ENCODE data around the gene SYMPK.
A peak's percentile ranks its signal among the peaks of the same experiment; 100 is the strongest.

The SYMPK gene

GRCh38 chr19:45779231-45780145 lies 83.5 kb downstream of the SYMPK start:
- Histone ChIP-seq H3K27ac (no peak overlapping the region; the same call in 1 of the 2 replicates), H3K4me3 (ENCODE audit: low read depth, low read length) (no peak overlapping the region)
- peak; percentile 72 for DNase-seq

GRCh38 chr19:45778010-45778661 lies 84.8 kb downstream of the SYMPK start:
- Histone ChIP-seq H3K9me3 (ENCODE audit: severe bottlenecking) (no peaks in the 10 kb centered on the region), H3K4me3 (ENCODE audit: low read depth, low read length) (no peak overlapping the region), H3K36me3 (peaks cover 11% of the 10 kb centered on the region; the same call in 1 of the 2 replicates), H3K27me3 (ENCODE audit: insufficient read depth, low read depth, severe bottlenecking) (no peaks in the 10 kb centered on the region), H3K27ac (no peak overlapping the region)
- TF ChIP-seq CTCF (IDR thresholded peaks at IDR 0.05; ENCODE audit: low read depth, low read length), result no peak
- no peak for DNase-seq

More at GRCh38 chr19:45779231-45780145, 83.5 kb downstream of the SYMPK start:
- peaks cover 11% of the 10 kb centered on the region; the same call in 1 of the 2 replicates for H3K36me3 ChIP-seq
- H3K9me3 ChIP-seq (ENCODE audit: severe bottlenecking), result no peaks in the 10 kb centered on the region
- TF ChIP-seq CTCF (IDR thresholded peaks at IDR 0.05; ENCODE audit: low read depth, low read length), result 0 out of 2 replicates have a peak, but pooled peaks have one; percentile 8
- no peaks in the 10 kb centered on the region for H3K27me3 ChIP-seq (ENCODE audit: insufficient read depth, low read depth, severe bottlenecking)

- Histone ChIP-seq H3K27me3 (ENCODE audit: insufficient read depth, low read depth, severe bottlenecking) (no peaks in the 10 kb centered on the region), H3K9me3 (ENCODE audit: severe bottlenecking) (no peaks in the 10 kb centered on the region), H3K36me3 (peaks cover 11% of the 10 kb centered on the region; the same call in 1 of the 2 replicates), H3K4me3 (ENCODE audit: low read depth, low read length) (no peak overlapping the region), H3K27ac (no peak overlapping the region)
- TF ChIP-seq CTCF (IDR thresholded peaks at IDR 0.05; ENCODE audit: low read depth, low read length), result no peak
- DNase-seq, result no peak
Observed at GRCh38 chr19:45777395-45777961, 85.5 kb downstream of the SYMPK start.

GRCh38 chr19:45774765-45775164 lies 88.2 kb downstream of the SYMPK start:
- Histone ChIP-seq H3K4me3 (ENCODE audit: low read depth, low read length) (no peak overlapping the region), H3K36me3 (peaks cover 11% of the 10 kb centered on the region; the same call in 1 of the 2 replicates), H3K27me3 (ENCODE audit: insufficient read depth, low read depth, severe bottlenecking) (no peaks in the 10 kb centered on the region), H3K27ac (no peak overlapping the region), H3K9me3 (ENCODE audit: severe bottlenecking) (no peaks in the 10 kb centered on the region)
- no peak; the same call in 1 of the 2 replicates for TF ChIP-seq CTCF (IDR thresholded peaks at IDR 0.05; ENCODE audit: low read depth, low read length)
- DNase-seq, result no peak

- TF ChIP-seq CTCF (IDR thresholded peaks at IDR 0.05; ENCODE audit: low read depth, low read length), result no peak
- Histone ChIP-seq H3K9me3 (ENCODE audit: severe bottlenecking) (no peaks in the 10 kb centered on the region), H3K27ac (no peak overlapping the region), H3K36me3 (peaks cover 8% of the 10 kb centered on the region; the same call in 1 of the 2 replicates), H3K4me3 (ENCODE audit: low read depth, low read length) (no peak overlapping the region), H3K27me3 (ENCODE audit: insufficient read depth, low read depth, severe bottlenecking) (no peaks in the 10 kb centered on the region)
- no peak for DNase-seq
Observed at GRCh38 chr19:45773384-45773783, 89.6 kb downstream of the SYMPK start.
